Myocyte (in vitro differentiated cells): ENCODE data around the gene SUPT6H. TPM values are rescaled to one million over a fixed set of nuclear protein-coding genes. Genes with fewer than 3 reads are reported as not detected.
"Not testable (repeated sequence)": the region's sequence is repeated elsewhere in the genome, so short reads cannot be mapped to it uniquely, and the experiment has no call there.

Experiments used
- DNase-seq: peaks from one replicate; pipeline ENCODE4 v3.0.0-alpha.2; 2012; ENCODE audit warnings: low read depth
- total RNA-seq: library from RNA; depleted of rRNA; stranded (reverse); fragments of >200 nt; gene quantifications from 2 replicates; pipeline ENCODE4 v1.2.3, GENCODE V29; 2014

Gene SUPT6H
- total RNA-seq, 1 donor from 2014 or later: 37.5 TPM

DNA sequence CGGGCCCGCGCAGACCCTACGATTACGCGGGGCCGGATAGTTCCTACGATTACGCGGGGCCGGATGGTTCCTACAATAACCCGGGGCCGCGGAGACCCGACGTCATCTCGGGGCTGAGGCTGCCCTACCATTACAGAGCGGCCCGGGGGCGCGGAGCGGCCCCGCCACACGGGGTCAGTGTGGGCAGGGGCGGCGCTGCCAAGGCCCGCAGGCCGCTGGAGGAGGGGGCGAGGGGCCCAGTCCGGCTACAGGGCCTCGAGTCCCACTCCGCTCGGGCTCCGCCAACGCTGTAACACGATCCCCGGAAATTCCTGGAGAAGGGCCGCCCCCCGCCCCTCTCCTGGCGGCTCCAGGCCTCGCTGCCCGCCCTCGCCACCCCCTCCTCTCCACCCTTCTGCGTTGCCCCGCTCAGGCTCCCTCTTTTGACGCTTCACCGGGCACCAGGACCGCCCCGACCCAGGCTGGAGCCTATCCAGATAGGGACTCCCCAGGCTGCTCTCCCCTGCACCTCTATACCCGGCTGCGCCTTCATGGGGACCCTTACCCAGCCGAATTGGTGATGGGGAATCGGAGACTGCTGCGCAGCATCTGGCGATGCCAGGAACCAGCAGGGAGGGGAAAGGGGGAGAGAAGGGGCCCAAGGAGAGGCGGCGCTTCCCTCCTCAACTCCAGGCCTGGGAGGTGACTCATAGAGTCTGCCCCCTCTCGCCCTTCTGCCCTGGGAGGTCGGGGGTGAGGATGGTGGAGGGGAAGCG lies 55.8 kb downstream of the SUPT6H start, which contains the start of gene RAB34:
Gene RAB34 (minus strand): TSS at position 291 of the 755 bp plus-strand sequence. CDS start 602 bp downstream, outside the sequence.
- peak; percentile 90 for DNase-seq

DNA sequence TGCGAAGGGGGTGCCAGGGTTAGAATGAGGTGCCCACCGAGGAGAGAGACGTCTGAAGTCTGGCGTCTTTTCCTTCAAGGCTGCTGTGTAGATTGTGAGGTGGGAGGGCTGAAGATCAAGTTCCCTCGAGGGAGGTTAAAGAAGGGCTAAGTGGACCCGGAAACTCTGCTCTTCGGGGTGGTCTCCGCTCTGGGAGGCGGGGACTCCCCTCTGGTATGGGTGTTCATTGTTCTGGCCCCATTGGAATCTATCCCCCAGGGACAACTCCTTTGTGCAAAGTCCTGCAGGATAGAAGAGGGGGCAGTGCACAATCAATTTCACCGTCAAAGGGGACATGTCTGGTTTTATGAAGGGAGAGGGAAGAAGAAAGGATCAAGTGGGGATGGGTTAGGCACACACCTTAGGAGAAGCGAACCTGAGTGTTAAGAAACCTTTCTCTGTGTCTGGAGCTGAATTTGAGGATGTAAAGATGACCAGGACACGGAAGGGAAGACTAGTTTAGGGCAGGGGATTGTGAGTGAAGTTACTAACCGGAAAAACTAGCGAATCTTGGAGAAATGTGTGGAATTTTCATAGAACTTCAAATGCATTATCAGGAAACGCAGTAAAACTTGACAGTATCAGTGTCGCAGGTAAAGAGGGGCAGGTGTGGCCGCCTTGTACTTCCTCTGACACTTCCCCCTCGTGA lies 56.5 kb downstream of the SUPT6H start:
- DNase-seq: no peak

DNA sequence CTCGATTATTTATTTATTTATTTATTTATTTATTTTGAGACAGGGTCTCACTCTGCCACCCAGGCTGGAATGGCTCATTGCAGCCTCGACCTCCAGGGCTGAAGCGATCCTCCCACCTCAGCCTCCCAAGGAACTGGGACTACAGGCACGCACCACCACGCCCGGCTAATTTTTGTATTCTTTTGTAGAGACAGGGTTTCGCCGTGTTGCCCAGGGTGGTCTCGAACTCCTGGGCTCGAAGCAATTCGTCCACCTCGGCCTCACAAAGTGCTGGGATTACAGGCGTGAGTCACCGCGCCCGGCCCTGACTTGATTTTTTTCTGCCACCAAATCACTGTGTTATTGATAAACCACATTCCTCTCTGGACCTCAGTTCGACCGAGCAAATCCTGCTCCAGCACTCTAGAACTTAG lies 57.0 kb downstream of the SUPT6H start:
- DNase-seq: no peak

DNA sequence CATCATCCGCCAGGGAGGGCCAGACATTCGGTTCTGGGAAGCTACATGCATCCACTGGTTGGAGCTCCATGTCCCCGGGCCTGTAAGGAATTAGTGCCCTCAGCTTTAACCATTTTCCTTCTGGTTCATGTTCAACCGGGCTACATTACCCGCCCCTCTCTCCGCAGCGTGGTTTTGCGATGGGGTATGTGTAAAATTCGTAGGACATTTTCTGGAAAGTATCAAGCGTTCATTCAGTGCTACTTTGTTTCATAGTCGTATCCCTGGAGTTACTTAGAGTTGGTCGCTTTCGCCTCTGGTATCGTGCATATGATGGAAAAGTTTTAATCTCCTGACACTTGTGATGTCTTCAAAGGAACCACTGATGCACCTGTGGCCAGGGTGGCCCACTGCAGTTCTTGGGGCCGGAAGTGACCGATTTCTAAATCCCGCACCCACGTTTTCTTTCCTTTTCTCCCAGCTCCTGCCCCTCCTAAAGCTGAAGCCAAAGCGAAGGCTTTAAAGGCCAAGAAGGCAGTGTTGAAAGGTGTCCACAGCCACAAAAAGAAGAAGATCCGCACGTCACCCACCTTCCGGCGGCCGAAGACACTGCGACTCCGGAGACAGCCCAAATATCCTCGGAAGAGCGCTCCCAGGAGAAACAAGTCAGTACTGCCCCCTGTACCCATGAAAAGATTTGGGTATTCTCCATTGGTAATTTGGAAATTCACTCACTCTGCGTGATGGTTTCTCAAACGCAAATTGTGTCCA lies 58.4 kb downstream of the SUPT6H start:
- DNase-seq: no peak

DNA sequence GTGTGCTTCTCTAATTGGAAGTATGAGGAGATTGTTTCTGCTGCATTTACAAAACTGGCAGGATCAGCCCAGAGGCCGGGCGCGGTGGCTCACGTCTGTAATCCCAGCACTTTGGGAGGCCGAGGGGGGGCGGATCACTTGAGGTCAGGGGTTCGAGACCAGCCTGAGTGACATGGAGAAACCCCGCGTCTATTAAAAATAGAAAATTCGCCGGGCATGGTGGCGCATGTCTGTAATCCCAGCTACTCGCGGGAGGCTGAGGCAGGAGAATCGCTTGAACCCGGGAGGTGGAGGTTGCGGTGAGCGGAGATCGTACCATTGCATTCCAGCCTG lies 59.0 kb downstream of the SUPT6H start:
- not testable (repeated sequence) for DNase-seq

DNA sequence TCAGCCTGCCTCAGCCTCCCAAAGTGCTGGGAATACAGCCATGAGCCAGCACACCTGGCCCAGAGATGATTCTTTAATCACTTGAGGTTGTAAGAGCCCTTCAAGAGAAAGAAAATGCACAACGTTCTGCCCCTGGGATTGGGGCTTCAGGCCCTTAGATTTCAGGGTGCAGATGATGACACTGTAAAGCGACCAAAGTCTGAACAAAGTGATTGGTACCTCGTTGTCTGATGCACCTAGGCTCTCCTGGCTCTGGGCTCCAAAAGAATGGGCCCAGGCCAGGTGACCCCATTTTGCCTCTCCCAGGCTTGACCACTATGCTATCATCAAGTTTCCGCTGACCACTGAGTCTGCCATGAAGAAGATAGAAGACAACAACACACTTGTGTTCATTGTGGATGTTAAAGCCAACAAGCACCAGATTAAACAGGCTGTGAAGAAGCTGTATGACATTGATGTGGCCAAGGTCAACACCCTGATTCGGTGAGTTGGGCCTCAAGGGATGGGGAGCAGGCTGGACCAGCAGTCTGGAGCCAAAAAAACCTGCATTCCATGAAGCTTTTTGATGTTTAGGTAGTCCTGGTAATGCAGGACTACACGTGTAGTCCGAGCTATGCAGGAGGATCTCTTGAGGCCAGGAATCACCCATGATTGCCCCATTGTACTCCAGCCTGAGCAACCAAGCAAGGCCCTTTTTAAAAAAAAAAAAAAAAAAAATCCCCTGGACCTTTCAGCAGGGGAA lies 60.6 kb downstream of the SUPT6H start:
- DNase-seq: no peak

DNA sequence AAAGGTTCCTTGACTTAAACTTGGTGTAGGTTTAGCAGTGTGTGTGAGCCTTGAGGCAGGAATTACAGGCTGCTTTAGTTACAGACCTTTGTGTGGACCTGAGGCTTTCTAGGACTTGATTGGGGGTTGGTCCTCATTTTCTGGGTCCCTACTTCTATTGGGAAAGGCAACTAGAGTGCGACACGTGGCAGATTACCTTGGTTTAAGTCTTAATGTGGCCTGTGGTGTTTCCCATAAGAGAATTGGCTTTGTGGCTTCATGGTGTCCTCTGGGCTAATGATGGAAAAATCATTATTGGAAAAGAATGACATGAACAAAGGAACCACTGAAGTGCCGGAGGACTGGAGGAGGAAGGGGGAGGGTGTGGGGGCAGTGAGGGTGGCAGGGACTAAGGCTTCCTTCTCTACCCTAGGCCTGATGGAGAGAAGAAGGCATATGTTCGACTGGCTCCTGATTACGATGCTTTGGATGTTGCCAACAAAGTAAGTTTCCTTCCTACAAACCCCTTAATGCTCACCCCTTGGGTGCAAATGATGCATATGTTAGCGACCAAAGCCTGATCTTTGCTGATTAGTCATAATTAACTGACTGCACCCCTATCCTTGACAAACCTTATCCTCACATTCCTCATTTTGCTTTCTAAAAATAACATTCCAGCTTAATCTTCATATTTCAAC lies 61.3 kb downstream of the SUPT6H start:
- no peak for DNase-seq

DNA sequence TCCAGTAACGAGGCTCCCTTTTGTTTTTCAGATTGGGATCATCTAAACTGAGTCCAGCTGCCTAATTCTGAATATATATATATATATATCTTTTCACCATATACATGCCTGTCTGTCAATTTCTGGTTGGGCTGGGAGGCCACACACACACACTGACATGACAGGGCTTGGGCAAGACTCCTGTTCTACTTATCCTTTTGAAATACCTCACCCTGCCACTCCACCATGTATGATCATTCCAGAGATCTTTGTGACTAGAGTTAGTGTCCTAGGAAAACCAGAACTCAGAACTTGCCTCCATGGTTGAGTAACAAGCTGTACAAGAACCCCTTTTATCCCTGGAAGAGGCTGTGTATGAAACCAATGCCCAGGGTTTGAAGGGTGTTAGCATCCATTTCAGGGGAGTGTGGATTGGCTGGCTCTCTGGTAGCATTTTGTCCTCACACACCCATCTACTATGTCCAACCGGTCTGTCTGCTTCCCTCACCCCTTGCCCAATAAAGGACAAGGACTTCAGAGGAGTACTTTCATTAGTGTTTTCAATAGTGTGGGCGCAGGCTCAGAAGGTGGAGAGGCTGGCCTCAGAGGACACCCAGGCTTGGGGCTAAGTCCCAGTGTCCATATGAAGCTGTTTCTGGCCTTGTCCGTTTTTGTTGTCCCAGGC lies 62.0 kb downstream of the SUPT6H start:
- not testable (repeated sequence) for DNase-seq

DNA sequence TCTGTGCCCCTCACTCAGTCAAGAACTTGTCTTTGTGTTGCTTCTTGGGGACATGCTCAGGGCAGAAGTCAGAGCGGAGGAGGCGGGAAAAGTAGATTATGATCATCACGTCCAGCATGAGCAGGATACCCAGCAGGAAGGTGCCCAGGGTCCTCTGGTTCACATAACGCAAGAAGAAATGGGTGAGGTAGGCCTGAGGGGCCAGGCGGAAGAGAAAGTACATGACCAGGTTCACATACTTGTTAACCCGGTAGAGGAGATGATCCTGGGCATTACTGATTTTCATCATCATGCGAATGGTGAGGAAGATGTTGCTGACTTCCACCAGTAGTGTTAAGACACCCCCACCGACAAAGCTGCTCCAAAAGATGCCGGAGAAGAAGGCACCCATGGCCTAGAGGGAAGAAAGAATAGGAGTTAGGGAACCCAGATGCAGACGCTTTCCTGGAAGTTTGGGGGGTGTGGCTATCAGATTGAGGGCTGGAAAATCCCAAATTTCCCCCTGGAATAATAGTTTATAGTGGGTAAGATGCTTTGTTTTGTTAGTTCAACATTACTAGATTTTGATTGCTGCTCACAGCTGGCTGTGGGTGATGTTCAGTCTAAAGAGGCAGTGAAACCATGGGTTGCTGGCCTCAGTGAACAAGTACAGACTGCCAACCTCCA lies 62.6 kb downstream of the SUPT6H start:
- no peak for DNase-seq

DNA sequence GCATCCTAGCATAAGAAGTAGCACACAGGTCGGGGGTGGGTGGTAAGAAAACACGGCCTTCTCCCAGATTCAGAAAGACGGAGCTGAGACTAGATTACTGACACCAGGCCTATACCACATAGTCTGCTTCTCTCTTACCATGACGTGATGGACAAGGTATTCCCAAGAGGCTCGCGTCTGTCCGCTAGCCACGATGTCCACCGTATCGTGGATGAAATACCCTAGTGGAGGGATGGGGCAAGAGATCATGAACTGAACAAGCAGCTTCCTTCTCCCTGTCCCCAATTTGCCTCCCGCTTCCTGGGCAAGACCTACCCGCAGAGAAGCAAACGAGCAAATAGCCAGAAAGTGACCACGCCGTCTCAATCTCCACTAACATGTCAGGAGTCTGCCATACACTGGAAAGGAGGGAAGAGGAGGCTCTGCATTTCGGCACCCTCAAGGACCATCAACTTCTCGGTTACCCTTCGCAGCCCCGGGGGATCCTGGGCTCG lies 63.2 kb downstream of the SUPT6H start:
- peak; percentile 53 for DNase-seq

DNA sequence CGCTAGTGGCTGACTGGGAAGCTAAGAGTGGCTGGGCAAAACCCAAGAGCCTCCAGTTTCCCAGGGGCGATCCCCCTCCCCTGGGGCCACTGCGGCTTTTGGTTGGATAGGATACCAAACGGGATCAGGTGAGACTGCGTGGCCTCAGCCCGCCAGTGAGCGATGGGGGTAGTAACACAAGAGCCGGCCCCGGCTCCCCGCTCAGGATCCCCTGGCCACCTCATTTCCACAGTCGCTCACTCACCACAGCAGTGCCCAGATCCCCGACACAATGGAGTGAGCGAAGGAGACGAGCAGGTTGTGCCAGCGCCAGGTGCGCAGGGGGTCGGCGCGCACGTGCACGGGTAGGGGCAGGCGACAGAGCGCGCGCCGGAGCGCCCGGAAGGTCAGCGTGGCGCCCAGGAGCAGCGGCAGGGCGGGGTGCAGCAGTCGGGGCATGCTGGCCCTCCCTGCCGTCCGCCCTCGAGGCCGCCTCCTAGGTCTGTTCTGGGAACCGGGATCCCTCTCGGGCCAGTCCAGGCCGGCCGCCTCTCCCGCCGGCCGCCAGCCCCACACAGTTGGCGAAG lies 63.7 kb downstream of the SUPT6H start:
- peak; percentile 58 for DNase-seq

DNA sequence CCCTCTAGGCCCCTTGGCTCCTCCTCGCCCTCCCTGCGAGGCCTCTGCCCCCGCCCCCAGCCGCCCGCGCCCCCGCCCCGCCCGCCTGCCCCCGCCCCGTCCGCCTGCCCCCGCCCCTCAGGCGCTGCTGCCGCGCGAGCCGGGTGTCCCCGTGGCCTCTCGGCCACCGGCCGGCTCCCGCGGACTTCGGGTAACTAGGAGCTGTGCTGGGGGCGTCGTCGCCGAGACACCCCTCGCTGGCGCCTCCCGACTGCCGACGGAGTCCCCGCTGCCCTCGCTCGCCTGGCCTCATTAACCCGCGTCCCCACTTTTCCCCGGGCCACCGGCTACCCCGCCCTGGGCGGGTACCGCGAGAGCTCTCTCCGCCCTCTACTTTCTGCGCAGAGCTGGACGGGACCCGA lies 64.2 kb downstream of the SUPT6H start, which contains the start of gene TLCD1:
Gene TLCD1 (minus strand): TSS at position 8 of the 401 bp plus-strand sequence. CDS start 136 bp downstream, outside the sequence.
- peak; percentile 81 for DNase-seq

DNA sequence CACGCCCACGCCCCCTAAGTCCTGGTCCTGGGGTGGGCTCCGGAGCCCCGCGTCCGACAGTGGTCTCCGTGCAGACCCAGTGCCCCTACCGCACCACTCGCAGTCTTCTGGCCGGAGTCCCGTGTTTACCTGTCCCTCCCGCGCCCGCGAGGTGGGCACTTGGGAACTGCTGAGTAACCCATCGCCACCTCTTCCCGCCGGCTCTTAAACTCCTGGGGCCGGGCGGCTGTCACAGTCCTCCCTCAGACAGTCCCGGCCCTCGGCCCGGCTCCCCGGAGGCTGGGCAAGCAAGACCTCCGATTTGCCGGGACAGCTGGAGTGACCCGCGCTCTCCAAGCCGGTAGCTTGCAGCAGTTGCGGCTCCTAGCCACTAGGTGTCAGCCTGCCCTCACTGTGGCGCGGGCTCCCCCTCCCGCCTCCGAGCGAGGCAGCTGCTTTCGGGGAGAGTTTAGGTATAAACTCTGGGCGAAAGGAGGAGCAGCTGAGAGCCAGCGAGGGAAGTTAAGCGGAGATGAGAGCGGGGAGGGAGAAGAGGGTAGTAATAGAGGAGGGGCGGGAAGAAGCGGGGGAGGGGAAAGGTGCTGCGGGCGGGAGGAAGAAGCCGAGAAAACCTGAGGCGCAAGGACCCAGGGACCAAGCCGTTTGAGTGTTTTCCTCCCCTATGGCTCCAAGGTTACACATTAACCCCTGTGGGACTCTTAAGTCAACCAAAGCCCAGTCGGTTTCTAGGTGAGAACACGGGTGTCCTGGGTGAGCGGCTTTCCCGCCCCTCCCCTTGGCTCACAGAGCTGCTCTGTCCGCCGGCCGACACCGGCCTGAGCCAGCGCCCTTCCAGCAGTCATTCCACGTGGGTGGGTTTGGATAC lies 64.9 kb downstream of the SUPT6H start:
- DNase-seq: peak; percentile 96

DNA sequence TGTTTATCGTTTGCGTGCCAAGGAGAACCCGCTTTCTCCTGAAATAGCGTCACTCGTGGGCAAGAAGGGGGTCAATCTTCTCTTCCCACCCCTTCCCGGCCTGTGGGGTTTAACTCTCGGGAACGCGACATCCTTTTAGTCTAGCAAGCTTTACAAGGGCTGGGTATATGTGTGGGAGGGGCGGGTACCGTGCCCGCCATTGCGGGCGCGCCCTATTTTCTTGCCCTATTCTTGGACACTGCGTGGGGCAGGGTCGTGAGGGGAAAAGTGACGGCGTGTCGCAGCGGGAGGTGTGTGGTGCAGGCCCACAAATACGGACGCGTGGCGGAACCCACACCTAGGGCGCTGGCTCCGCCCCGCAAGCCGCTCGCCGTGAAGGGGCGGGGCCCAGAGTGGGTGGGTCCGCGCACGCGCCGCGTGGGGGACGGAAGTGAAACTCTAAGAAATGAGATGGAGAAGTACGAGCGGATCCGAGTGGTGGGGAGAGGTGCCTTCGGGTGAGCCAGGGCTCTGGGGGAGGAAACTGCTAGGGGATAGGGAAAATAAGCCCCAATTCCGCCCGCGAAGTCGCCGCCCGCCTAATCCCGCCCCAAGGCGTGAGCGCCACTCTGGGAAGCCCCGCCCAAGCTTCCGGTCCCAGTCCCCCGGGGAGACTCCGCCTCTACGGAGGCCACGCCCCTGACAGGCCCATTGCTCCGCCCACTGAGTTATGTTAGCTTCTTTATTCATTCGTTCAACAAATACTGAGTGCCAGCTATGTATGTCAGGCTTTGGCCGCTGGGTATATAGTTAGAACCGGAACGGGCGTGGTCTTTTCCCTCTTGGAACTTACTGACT lies 66.6 kb downstream of the SUPT6H start, which contains the start of gene NEK8:
Gene NEK8 (plus strand): TSS at position 425 of the 837 bp plus-strand sequence. CDS start 26 bp downstream, at position 451.
- DNase-seq: peak; percentile 94

DNA sequence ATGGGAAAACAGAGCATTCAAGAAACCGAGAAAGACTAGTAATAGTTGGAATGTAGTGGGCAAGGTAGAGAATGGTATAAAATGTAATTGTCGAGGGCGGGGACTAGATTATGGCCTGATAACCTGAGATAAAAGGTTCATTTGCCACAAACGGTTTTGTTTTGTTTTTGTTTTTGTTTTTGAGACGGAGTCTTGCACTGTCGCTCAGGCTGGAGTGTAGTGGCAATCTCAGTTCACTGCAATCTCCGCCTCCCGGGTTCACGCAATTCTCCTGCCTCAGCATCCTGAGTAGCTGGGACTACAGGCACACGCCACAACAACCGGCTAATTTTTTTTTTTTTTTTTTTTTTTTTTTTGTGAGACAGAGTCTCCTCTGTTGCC lies 67.9 kb downstream of the SUPT6H start:
- DNase-seq: no peak

DNA sequence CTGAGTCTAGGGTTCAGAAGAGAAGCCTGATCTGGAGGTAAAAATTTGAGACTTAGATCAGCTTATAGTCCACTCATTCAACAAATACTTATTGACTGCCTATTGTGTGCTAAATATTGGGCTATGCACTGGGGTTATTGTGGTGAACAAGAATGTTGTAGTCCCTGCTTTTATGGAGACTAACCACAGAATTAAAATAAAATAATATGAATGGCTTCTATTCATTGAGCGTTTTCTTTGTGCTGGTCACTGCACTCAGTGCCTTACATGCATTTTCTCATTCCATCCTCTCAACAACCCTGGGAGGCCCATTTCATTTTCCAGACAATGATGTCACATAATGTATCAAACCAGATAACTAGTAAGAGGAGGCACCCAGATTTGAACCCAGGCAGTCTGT lies 71.3 kb downstream of the SUPT6H start:
- no peak for DNase-seq

DNA sequence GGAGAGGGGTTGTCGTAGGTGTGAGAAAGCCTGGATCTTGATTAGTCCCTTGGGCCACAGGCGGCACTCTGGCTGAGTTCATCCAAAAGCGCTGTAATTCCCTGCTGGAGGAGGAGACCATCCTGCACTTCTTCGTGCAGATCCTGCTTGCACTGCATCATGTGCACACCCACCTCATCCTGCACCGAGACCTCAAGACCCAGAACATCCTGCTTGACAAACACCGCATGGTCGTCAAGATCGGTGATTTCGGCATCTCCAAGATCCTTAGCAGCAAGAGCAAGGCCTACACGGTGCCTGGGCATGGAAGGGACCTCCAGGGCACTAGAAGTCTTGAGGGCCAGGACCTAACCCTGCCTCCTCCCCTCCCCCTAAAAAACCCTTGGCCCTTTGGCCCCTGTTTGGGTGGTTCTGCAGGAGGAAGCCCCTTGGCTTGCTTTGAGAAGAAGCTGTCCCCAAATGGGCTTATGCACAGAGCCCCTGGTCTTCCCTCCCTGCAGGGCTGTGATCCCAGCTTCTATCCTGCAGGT lies 72.8 kb downstream of the SUPT6H start:
- DNase-seq: no peak
